Ishikawa (cell line): ENCODE measurements around the gene TLR8.

Experiments used
- CEBPB ChIP-seq: IDR thresholded peaks from 2 replicates; pipeline ENCODE4 v1.6.1; 2012
- EGR1 ChIP-seq: IDR thresholded peaks from 2 replicates; pipeline ENCODE4 v1.6.1; 2012
- FOXM1 ChIP-seq: IDR thresholded peaks from 2 replicates; pipeline ENCODE4 v1.6.1; 2012; ENCODE audit warnings: low read depth, borderline replicate concordance
- RAD21 ChIP-seq: IDR thresholded peaks from 2 replicates; pipeline ENCODE4 v1.6.1; 2012; ENCODE audit warnings: low read depth
- TAF1 ChIP-seq: IDR thresholded peaks from 2 replicates; pipeline ENCODE4 v1.6.1; 2012; ENCODE audit warnings: low read depth, mild to moderate bottlenecking
- USF1 ChIP-seq: IDR thresholded peaks from 2 replicates; pipeline ENCODE4 v1.6.1; 2012
- YY1 ChIP-seq: IDR thresholded peaks from 2 replicates; pipeline ENCODE4 v1.6.1; 2012; ENCODE audit warnings: low read depth
- TF ChIP-seq, protein P1 (sequence below): IDR thresholded peaks from 2 replicates; pipeline ENCODE4 v1.6.1; 2012; ENCODE audit warnings: low read depth, mild to moderate bottlenecking
- TF ChIP-seq, protein P2 (sequence below): IDR thresholded peaks from 2 replicates; pipeline ENCODE4 v1.6.1; 2012

- TF ChIP-seq FOXM1 (no peak), EGR1 (no peak), RAD21 (peak; percentile 60), TAF1 (no peak), CEBPB (no peak), YY1 (no peak), USF1 (no peak)
- TF ChIP-seq, protein P1, sequence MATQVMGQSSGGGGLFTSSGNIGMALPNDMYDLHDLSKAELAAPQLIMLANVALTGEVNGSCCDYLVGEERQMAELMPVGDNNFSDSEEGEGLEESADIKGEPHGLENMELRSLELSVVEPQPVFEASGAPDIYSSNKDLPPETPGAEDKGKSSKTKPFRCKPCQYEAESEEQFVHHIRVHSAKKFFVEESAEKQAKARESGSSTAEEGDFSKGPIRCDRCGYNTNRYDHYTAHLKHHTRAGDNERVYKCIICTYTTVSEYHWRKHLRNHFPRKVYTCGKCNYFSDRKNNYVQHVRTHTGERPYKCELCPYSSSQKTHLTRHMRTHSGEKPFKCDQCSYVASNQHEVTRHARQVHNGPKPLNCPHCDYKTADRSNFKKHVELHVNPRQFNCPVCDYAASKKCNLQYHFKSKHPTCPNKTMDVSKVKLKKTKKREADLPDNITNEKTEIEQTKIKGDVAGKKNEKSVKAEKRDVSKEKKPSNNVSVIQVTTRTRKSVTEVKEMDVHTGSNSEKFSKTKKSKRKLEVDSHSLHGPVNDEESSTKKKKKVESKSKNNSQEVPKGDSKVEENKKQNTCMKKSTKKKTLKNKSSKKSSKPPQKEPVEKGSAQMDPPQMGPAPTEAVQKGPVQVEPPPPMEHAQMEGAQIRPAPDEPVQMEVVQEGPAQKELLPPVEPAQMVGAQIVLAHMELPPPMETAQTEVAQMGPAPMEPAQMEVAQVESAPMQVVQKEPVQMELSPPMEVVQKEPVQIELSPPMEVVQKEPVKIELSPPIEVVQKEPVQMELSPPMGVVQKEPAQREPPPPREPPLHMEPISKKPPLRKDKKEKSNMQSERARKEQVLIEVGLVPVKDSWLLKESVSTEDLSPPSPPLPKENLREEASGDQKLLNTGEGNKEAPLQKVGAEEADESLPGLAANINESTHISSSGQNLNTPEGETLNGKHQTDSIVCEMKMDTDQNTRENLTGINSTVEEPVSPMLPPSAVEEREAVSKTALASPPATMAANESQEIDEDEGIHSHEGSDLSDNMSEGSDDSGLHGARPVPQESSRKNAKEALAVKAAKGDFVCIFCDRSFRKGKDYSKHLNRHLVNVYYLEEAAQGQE: no peak
- TF ChIP-seq, protein P2, sequence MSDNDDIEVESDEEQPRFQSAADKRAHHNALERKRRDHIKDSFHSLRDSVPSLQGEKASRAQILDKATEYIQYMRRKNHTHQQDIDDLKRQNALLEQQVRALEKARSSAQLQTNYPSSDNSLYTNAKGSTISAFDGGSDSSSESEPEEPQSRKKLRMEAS: 0 out of 2 replicates have a peak, but pooled peaks have one; percentile 34
Observed at GRCh38 chrX:12901486-12901885, 4.9 kb upstream of the TLR8 start.
